NCI-H748 treated with DMSO at 0.1 percent for 48 hours (cell line): Measurements from ENCODE around the gene EFNB2.

Experiments used
- DNase-seq: peaks from one replicate; lab custom pipeline; 2025; lab: John Stamatoyannopoulos, UW

Gene EFNB2

DNA sequence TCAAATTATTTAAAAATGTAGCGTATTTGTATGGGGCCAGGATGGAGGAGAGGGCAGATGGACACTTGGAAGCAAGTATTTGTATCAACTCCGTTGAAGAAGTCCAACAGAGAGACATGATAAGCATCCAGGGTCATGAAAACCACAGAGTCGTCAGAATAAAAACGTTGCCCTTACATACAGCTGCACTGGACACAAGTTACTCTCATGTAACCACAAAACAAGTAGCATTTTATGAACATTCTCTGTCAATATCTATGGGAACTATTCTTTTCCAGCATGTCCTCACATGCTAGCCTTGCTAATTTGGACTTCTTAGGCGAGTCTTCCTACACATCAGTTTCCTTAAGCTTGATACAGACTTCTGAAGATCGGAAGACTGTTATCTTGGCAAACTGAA lies 35.0 kb downstream of the EFNB2 start:
- no peak for DNase-seq

DNA sequence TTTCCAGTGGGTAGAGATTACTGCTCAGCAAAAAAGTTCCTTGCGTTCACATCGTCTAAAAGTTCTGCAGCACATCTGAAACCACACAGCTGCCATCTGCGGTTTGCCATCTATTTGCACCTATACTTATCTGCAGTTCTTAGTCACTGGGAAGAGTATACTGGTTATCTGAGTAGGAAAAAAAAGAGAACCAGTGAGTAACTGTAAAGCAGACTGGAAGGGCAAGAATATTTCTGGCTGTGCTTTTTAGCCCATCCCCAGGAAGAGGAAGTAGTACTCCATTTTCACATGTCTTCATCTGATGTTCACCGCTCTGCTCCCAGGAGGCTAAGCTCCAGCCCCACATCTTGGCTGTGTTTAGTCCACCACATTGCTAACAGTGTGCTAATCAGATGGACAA lies 35.6 kb downstream of the EFNB2 start:
- DNase-seq: no peak

DNA sequence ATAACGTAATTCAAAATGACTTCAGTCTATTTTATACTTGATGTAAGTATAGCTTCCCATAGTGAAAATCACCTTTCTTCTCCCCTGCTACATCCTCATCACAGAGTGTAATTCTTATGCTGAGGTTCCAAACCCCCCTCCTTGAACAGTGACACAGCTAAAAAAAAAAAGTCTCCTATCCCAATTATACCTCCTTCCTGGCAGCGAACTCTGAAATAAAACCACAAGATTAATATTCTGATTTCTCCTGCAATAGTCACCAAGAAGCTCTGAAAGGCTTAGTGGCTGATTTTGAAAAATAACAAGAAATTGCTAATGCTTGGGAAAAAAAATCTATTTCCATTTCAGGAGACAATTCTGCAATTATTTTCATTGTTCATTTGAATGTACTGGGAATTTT lies 36.3 kb downstream of the EFNB2 start:
- no peak for DNase-seq

DNA sequence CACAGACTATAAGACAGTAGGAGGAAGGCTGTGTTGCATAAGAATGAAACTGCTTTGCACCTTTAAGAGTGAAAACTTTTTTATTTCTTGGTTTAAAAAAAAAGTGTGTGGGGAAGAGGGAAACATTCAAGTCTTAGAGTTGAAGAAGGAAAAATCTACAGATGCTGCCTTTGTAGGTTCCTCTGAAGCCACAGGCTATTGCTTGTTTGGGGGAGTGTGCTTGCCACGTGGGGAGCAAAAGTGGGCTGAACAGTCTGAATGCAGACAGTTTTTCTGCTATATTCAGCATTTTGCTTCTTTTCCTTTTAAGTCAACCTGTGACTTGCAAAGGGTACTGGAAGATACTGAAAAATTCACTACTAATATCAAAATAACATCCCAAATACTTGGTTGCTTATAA lies 36.9 kb downstream of the EFNB2 start:
- DNase-seq: no peak

DNA sequence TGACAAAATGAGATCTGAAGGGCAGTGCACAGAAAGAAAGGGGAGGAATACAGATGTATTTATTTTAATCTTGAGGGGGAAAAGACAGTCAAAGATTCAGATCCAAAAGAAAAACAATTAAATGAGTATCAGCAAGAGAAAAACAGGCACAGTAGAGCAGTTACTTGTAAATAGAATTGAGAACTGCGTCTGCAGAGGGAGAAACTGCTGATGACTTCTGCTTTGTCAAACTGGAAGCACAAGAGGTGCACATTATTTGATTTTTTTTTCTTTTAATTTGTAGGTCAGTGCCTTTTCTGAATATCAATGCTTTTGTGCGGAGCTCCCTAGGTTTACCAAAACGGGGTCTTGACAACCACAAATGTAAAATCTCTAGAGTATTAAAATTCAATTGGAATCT lies 37.3 kb downstream of the EFNB2 start:
- DNase-seq: no peak

DNA sequence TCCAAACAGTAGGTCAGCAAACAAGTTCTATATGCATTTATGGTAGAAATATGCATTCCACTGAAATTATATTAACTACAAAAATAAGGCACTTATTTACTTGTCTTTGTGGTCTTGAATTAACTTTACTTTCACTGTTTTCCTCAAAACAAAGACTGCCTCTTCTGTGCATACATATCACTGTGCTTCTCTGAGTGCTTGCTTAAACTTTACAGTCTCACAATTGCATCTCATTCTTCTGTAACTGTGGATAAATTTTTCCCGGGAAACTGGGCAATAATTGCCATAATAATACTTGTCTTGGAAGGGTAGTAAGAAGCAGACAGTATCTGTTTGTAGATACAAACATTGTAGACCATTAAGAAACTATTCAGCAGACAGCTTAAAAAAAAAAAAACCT lies 38.4 kb downstream of the EFNB2 start:
- DNase-seq: no peak

DNA sequence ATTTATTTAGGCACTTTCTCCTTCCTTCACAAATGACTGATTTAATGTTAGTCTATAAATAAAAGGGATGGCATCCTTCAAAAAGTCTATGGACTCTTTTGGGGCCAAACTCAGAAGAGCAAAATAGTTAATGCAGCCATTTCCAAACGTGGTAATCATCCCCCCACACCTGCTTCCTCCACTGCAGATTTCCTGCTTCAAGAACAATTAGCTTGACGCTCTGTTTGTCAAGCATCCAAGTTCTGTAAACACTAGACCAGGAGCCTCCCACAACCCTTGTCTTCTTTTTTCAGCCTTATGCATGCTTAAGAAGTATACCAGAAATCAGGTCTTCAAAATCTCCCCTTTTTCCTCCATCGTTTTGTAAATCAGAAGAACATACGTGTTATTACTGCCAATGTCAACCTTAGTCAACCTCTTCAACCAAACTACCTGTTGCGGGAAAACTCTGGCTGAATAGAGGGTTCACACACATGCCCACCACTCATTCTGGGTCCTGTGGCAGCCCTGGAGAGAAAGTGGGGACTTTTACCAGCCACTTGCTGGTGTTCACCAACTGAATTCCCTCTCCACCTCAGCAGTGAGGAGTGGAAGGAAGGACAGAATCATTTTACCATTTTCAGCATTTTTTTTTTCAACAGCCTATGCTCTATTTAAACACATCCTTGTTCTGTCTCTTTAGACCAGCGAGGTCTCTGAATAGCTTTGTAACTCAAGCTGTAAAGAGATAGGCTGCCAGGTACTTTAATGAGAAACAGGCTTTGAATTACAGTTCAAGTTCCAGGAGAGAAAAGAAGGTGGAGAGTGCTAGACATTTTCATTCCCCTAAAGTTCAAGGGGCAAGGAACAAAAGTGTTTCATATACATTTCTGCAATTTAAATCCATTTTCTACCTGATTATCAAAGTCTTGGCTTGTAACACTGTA lies 39.1 kb downstream of the EFNB2 start:
- peak; percentile 46 for DNase-seq

DNA sequence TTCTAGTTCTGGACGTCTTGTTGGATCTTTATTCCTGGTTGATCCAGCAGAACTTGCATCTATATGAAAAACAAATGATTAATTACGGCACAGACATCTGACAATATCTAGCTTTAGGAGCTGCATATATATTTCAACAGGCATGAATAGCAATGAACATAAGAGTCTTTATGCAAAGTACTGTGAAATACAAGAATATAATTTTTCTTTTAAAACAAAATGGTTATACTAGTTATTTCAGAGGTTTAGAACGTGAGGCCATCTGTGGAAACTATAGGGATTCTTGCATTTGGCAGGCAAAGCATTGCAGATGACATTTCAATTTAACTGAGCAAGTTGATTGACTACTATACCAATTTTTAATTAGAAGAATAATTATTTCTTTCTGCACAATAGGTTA lies 40.5 kb downstream of the EFNB2 start:
- no peak for DNase-seq

DNA sequence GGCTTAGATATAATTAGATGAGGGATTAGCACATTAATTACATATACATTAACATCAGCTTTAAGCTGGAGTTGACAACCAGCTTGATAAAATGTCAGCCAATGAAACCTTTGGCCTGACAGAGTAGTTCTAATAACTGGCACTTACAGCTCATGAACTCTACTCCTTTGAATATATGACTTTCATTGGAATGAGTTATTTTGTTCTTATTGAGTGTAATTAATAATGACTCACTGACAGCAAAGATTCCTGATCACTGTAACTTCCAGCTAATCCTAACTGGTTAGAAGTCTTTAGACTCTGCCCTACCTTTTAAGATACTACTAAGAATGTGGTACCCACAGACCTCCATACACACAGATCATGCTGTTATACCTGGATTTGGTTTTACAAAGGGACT lies 41.0 kb downstream of the EFNB2 start:
- DNase-seq: no peak

DNA sequence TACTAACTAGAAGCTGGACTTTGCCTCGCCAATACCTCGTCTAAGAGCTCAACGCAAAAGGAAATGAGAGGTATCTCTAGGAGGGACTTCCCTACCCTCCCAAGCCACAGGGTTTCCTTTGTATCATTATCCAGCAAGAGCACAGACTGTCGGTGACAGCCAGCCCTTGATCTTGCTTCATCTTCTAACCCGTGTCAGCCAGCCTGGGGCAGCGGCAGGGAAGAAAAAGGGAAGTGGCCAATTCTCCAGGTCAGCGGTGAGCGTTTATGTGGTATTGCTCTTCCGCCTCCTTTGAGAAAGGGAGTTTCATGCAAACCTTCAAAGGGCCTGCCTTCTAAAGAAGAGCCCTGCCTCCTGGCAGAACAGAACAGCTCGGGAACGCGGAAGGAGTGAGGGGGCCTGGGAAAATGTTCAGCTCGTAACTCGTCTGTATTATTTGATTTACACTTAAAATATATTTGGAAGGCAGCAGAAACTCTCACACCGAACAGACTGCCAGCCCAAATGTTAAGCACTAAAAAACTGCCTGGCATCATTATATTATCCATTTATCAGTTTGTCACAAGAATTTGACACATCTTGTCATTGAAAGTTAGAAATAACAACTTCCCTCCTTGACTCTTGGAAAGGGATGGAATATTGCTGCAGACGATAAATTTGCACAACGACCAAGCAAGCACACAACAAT lies 41.8 kb downstream of the EFNB2 start:
- DNase-seq: no peak

DNA sequence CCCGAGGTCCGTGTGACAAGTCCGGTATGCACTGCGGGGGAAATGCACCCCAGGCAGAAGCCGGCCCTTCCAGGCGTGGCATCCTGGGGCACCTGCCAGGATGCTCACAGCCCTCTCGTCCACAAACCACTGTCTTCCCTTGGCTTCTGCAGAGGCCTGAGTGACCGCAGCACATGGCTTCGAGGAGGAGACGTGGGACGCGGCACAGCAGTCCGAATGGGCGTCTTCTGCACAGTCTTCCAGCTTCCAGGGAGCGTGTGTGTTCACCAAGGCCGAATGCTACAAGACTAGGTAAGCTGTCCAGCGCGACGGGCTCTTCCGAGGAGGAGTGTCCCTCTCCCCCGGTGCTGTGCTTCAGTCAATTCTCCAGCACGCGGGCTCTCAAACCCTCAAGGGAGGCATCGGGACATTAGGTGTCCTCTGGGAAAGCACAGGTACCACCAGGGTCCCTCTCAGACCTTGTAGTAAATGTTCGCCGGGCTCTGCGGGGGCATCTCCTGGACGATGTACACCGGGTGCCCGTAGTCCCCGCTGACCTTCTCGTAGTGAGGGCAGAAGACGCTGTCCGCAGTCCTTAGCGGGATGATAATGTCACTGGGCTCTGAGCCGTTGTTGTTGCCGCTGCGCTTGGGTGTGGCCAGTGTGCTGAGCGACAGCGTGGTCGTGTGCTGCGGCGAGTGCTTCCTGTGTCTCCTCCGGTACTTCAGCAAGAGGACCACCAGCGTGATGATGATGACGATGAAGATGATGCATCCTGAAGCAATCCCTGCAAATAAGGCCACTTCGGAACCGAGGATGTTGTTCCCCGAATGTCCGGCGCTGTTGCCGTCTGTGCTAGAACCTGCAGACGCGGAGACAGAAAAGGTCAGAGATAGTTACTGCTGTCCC lies 42.6 kb downstream of the EFNB2 start:
- DNase-seq: no peak

DNA sequence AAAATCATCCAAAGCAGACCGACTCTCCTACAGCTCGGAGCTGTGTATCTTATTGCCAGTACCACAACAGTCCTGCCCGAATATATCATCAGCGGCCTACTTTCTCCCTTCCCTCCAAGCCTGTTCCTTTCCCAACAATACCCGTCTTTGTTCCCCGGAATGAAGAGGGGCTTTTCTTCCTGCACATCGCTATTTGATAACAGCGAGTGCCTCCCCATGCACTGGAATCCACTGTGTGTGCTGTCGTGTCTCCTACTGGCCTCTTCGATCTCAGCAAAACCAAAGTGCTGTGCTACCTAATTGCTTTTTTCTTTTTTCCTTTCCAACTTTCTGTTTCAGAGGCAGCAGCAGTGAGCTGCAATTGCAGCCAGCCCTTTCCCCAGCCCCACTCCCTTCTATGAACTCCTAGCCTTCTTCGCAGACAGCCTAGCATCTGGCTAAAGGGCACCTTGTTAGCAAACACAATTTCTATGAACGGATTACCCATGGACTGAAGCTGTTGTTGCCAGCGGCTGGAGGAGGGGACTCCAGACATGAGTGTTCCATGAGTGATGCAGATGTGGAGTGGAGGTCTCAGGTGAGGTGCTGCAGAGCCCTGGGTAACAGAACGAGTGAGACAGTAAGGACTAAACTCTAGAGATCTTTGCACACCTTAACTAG lies 43.4 kb downstream of the EFNB2 start:
- DNase-seq: no peak

DNA sequence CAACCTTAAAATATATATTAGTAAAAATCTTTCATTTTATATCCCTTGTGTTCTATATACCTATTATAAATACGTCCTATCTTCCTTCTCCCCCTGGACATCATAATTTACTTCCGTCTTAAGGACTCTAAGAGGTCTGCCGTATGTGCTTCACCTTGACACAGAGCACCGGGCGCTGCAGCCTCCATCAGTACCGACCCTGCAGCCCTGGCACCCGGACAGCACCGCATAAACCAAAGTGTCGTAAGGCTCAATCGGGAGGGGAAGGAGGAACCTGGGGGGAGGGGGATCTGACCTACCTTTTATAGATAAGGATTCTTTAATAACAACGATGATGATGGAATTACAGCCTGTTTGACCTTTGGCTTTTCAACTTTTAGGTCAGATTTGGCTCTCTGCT lies 44.0 kb downstream of the EFNB2 start:
- DNase-seq: no peak

DNA sequence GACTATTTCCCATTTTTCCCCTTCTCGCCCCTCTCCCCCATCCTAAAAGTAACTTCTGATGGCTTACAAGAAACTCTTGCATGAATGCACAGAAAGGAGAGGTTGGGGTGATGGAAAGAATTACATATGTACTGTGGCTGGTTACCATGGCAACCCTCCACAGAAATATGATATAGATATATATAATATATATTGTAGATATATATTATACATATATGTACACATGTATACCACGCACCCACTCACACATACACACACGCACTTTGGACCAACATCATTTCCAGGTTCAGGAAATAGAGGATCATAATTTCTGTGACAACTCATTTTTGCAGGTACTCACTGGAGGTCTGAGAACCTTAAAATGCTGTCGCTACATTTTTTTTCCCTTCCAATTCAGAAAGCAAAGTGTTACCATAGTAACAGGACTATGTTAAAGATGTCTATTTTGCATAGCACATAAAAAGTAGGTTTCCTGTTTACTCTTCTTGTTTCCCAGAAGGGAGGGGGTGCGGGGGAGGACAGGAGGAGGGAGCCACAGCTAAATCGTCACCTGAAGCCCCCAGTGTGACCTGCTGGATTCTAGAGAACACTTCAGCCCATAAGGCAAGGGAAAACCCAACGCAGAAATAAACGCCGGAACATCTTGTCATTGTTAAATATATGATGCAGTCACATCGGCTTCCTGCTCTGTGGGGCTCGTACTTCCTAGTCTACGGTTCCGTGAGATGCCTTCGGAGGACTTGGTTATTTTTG lies 44.7 kb downstream of the EFNB2 start:
- no peak for DNase-seq

DNA sequence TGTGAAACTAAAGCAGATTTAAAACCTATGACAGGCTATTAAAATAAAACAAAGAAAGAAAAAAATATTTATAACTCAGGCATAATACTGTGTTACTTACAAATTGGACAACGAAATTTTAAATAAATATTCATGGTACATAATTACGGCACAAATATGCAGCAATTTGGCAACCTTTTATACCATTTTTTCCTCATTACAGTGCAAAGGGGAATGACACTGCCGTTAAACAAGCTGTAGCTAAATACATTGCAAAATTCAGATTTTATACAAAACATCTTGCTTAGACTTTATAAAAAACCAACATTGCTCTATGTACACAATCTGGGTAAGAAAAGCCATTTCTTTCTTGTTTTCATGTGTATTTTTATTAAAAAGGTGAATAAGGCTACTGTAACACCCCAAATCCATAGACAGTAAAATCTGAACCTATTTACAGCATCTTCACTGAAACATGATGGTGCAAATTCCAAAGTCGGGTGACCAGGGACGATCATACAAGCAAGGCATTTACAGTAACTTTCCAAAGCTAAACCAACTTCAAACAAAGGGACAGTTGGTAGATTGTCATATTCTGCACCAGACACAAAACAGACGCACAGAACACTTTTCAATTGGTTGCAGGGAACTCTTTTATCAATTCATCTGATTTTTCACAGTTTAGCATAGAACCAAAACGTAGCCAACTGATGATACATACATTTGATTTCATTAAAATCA lies 45.5 kb downstream of the EFNB2 start:
- no peak for DNase-seq

DNA sequence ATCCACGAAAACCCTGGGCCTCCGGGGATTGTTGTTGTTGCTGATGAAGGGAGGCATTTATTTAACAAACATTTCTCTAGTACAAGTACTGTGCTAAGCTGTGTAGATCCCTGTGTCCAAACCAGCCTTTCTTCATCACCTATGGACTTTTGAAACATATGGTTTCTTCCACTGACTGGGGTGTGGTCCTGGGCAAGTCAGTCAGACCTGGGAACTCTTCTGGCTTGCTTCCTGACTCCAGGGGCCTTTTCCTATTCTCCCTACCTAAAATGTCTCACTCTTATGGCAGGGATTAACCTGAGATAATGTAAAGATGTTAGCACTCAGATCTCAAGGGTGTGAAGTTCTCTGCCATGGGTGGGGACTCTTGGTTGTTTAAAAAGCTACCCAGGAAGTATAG lies 46.8 kb downstream of the EFNB2 start:
- DNase-seq: no peak

DNA sequence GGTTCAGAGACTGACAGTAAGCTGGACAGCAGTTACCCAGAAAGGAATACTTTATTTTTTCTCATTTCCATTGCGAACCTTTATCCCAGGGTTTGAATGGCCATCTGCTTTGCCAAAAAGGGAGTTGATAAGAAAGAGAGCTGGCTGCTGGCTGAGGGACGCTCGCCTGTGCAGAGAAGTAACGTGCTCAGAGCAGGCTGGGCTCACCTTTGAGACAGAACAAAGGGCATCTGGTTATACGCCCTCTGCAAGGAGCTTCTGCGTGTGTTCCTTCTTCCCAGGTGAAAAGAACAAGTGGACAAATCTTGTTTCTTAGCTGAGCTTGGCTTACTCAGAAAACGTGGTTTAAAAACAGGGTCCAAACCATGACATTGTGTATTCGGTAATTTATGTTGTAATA lies 47.4 kb downstream of the EFNB2 start:
- no peak for DNase-seq

DNA sequence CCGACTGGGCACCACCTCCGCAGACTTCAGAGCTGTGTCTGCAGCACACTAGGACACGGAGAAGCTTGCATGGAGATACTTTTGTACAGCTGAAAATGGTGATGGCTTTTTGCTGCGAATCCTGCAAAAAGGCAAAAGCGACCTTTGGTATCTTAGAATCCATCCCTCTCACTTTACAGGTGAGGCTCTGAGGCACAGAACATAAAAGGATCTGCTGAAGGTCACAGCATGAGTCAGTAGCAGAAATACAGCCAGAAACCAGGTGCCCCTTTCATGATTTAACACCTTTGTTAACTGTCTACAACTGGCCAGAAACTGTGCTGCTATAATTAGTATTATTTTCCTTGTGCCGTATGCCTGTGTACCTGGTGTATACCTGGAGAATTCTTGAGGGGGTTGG lies 48.3 kb downstream of the EFNB2 start:
- no peak for DNase-seq

DNA sequence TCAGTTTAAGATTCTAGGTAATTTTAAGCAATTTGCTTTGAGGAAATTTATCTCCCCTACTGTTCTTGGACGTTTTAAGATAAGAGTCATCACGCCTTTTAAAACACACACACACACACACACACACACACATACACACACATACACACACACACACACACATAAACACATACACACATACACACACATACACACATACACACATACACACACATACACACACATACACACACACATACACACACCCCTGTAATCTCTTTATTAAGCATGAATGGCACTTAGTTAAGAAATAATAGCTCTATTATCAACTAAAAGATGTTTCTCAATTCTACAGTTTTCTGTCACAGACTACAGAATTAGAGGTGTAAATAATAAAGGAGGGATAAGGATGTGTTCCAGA lies 49.2 kb downstream of the EFNB2 start:
- no peak for DNase-seq

DNA sequence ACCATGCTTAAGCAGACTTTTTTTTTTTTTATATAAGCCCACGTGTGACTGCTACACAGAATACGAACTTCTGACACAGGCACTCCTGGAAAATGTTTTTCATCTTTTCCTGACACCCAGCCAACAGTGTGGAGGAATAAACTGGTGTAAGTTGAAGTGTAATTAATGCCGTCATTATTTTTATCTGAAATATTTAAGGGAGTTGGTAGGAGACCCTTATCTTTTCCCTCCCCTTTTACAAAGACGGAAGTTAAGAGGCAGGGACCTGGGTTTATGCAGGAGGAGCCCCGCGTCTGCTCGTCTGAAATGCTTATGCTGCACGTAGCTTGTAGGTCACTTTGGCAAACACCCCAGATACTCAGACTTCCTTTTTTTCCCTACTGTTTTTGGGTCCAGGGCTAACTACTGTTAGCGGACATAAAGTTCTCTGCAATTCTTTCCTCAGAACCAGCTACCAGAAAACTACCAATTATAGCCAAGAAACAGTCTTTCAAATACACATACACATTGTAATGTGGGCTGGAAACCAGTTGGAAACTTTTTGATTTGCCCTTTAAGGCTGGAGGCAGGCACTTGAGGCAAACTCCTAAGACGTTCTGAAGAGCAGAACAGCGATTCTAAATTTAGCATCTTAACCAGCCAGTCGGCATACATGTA lies 50.8 kb downstream of the EFNB2 start:
- no peak for DNase-seq
